Erythroblast (primary cell): ENCODE measurements around the gene IL3.

Experiments
- GATA1 ChIP-seq: IDR thresholded peaks from 2 replicates; pipeline ENCODE4 v1.6.1; 2011; ENCODE audit warnings: low read depth, mild to moderate bottlenecking, control low read depth, low read length, moderate library complexity
- POLR2A ChIP-seq: IDR thresholded peaks from 2 replicates; pipeline ENCODE4 v1.6.1; 2011; ENCODE audit warnings: mild to moderate bottlenecking, low read length

DNA sequence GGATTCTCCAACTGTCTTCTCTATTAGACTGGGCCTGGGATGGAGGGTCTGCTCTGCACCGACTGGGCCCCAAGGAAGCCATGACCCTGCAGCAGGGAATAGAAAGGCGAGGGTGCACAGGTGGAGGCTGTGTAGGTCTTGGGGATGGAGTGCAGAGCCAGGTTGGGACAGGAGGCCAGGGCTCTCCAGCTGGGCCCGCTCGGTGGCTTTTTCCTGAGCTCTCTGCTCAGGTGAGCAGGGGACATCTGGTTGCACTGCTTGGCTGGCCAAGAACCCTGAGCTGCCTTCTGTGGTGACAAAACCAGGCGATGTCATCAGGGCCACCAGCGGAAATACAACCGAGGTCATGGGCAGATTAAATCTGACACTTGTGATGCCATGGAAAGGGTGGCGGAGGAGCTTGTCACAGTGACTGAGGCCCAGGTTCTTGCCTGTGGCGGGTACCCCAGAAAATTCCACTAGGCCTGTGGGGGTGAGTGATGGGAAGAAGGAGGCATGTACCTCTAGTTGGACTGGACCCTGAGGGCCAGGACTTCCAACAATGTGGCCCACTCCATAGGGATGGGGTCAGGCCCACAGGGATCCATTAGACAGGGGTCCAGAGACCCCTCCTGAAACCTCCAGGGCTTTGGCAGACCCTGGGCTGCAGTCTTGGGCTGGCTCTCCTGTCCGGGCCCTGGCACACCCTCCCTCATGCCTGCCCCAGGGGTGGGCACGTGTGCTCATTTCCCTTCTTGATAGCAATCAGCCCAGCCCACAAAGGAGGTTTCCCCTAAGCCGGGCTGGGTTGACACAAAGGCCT lies 4.4 kb upstream of the IL3 start:
- no peak for TF ChIP-seq POLR2A
- TF ChIP-seq GATA1, result no peak
